ENCODE results near the gene FILIP1. TPM values are rescaled to one million over a fixed set of nuclear protein-coding genes. Genes with fewer than 3 reads are reported as not detected.

Gene FILIP1, protein sequence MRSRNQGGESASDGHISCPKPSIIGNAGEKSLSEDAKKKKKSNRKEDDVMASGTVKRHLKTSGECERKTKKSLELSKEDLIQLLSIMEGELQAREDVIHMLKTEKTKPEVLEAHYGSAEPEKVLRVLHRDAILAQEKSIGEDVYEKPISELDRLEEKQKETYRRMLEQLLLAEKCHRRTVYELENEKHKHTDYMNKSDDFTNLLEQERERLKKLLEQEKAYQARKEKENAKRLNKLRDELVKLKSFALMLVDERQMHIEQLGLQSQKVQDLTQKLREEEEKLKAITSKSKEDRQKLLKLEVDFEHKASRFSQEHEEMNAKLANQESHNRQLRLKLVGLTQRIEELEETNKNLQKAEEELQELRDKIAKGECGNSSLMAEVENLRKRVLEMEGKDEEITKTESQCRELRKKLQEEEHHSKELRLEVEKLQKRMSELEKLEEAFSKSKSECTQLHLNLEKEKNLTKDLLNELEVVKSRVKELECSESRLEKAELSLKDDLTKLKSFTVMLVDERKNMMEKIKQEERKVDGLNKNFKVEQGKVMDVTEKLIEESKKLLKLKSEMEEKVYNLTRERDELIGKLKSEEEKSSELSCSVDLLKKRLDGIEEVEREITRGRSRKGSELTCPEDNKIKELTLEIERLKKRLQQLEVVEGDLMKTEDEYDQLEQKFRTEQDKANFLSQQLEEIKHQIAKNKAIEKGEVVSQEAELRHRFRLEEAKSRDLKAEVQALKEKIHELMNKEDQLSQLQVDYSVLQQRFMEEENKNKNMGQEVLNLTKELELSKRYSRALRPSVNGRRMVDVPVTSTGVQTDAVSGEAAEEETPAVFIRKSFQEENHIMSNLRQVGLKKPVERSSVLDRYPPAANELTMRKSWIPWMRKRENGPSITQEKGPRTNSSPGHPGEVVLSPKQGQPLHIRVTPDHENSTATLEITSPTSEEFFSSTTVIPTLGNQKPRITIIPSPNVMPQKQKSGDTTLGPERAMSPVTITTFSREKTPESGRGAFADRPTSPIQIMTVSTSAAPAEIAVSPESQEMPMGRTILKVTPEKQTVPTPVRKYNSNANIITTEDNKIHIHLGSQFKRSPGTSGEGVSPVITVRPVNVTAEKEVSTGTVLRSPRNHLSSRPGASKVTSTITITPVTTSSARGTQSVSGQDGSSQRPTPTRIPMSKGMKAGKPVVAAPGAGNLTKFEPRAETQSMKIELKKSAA (N-terminal part only)
- polyA plus RNA-seq = not detected

DNA sequence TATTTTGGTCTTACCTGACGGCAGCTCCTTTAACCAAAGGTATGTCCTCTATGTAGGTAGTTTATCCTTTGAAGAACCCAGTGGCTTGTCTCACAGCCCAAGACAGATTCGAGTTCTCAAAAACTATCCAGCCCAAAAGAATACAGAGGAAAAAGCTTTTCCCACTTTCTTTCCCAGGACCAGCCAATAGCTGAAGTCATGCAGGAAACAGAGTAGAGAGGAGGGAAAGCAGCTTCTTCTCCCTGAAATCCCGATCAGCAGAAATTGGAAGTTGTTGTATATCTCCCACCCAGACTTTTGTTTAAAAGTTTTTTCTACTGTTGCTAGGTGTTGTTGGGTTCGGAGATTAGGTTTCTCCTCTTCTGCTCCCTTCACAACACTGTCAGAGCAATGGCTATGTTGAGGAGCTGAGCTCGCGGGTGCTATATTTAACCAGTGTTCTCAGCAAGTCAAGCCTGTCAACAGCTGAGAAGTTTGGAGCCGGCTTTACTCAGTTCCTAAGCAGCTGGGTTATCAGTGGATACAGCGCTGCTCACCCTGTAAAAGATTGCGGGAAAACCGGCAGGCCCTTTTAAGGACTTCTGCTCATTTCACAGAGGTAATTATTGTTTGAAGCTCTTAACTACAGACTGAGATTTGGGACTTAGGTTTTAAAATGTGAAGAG is at the start of gene FILIP1:
FILIP1 (minus strand) TSS at position 401 of the 665 bp plus-strand sequence. CDS start 78,828 bp downstream, outside the sequence.
- peaks cover 15% of the 10 kb centered on the region for H3K27me3 Mint-ChIP-seq
- no peak within 1 kb of the TSS for H3K27ac Mint-ChIP-seq
- no peak within 1 kb of the TSS for H3K4me3 Mint-ChIP-seq
- no peaks in the 10 kb centered on the region for H3K36me3 Mint-ChIP-seq
- H3K4me1 Mint-ChIP-seq = peaks cover 4 to 6% (median 6%) of the 10 kb centered on the region in 3 donors
- H3K9me3 Mint-ChIP-seq = peaks cover 0 to 1% (median 0%) of the 10 kb centered on the region in 3 donors

- Mint-ChIP-seq H3K36me3 (no peaks in the 10 kb centered on the region), H3K27me3 (peaks cover 5% of the 10 kb centered on the region), H3K9me3 (peaks cover 0 to 2% (median 0%) of the 10 kb centered on the region in 3 donors), H3K4me1 (no peaks in the 10 kb centered on the region), H3K4me3 (no peak overlapping the region), H3K27ac (no peak overlapping the region)
Measured at GRCh38 chr6:75543311-75543710, 49.7 kb upstream of the FILIP1 start.

DNA sequence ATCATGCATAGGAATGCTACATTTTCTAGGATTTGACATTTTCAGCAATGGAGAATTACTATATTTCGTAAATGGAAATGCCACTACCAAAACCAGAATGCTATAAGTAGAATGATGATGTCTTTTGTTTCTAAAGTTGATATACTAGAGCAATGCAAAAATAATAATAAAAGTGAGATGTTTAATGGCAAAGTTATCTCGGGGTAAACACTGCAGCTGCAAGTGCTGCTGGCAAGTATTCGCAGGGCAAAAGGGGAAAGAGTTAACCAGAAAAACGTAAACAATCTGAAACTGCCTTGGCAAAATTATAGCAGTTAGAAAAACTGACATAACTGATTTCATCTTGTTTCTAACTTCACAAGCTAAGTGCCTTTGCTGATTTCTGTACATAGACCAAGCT is 45.5 kb upstream of the FILIP1 start:
- Mint-ChIP-seq H3K27ac (no peak overlapping the region), H3K9me3 (peaks cover 0 to 2% (median 0%) of the 10 kb centered on the region in 3 donors), H3K36me3 (no peaks in the 10 kb centered on the region), H3K4me3 (no peak overlapping the region), H3K27me3 (peaks cover 7% of the 10 kb centered on the region), H3K4me1 (no peaks in the 10 kb centered on the region)

DNA sequence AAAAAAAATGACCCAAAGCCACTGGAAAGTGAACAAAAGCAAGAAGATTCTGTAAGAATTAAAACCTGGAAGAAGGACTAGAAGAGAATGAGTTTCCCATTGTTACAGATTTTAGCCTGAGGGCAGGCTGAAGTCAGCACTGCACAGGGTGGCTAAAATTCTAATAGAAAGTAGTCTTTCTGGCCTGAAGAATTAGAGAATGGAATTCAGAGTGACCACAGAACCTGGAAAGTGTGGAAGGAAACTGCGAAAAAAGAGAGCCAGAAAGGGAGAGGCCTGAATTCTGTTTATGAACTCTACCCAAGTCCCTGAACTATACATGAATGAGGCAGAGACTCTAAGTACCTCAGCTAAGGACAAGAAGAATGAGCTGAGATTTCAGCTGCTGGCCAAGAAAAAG is 38.9 kb upstream of the FILIP1 start:
- Mint-ChIP-seq H3K36me3 (peaks cover 1% of the 10 kb centered on the region), H3K4me3 (no peak overlapping the region), H3K27me3 (peaks cover 9% of the 10 kb centered on the region), H3K4me1 (no peaks in the 10 kb centered on the region), H3K27ac (no peak overlapping the region), H3K9me3 (no peaks in the 10 kb centered on the region)

GRCh38 chr6:75531174-75531573 is 37.6 kb upstream of the FILIP1 start:
- Mint-ChIP-seq H3K4me3 (no peak overlapping the region), H3K9me3 (no peaks in the 10 kb centered on the region), H3K27ac (no peak overlapping the region), H3K4me1 (no peaks in the 10 kb centered on the region), H3K36me3 (peaks cover 1% of the 10 kb centered on the region), H3K27me3 (peaks cover 7% of the 10 kb centered on the region)

DNA sequence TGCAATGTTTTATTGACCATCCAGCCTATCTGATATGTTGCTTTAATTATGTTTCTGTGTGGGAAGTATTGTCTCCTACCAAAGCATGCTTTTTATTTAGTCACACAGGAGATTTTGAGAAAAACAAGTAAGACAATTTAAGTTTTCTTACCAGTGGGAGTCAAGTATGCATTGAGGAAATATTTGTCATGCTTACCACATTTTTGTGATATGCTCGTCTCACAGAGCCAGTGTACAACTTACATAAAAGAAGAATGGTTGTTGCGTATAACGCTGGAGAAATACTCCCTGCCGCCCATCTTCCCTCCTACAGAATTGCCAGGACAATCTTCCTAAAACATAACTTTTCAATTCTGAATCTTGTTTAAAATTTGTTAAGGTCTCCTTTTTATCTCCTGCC is 37.1 kb upstream of the FILIP1 start:
- peaks cover 7% of the 10 kb centered on the region for H3K27me3 Mint-ChIP-seq

DNA sequence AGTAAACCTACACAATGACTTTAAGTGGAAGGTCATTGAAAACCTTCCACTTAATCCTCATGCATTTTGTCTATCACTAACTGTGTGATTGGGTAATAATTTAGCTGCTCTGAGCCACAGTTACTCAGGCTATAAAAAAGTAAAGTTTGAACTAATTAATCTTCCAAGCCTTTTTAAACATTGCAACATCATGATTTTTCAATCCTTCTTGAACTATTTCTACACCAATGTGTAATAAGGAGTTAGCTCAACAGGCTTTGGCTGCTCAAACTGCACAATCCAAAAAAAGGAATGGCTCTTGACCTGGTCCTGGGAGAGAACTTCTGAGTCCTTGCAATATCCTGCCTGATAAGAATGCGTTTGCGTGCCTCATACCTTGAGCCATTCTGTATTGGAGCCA is 34.8 kb upstream of the FILIP1 start:
- Mint-ChIP-seq H3K36me3 (peaks cover 1% of the 10 kb centered on the region), H3K4me3 (no peak overlapping the region), H3K27ac (no peak overlapping the region), H3K9me3 (no peaks in the 10 kb centered on the region), H3K27me3 (peaks cover 15% of the 10 kb centered on the region), H3K4me1 (no peaks in the 10 kb centered on the region)

More for the DNA sequence above, 37.1 kb upstream of the FILIP1 start:
- Mint-ChIP-seq H3K27ac (no peak overlapping the region), H3K4me3 (no peak overlapping the region), H3K4me1 (no peaks in the 10 kb centered on the region), H3K9me3 (no peaks in the 10 kb centered on the region), H3K36me3 (peaks cover 1% of the 10 kb centered on the region)

DNA sequence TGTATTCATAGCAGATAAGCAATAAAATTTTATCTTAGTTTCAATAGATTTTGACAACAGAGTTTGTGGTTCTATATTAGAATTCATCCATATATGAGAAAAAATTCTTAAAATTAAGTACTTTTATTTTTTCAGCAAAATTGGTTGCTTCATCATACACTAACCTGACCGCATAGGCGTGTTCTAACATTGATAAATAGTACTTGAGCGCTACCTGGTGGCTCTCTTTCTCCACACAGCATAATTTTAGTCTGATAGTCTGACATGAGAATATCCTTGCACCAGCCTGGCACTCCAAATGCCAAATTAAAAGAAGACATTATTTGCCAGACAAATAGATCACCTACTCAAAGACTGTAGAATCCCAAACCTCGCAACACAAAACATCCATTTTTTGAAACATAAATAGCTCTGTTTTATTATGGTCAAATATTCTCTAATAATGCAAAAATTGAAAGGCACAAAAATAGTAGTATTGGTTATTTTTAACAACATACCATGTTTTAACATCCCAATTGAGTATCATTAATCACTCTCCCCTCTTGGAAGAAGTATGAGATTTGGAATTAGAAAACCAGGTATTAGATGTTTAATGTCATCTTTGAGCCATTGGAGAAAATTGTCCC is 33.0 kb upstream of the FILIP1 start:
- Mint-ChIP-seq H3K36me3 (peaks cover 1% of the 10 kb centered on the region), H3K27me3 (peaks cover 13% of the 10 kb centered on the region), H3K27ac (no peak overlapping the region), H3K9me3 (no peaks in the 10 kb centered on the region), H3K4me1 (no peaks in the 10 kb centered on the region), H3K4me3 (no peak overlapping the region)

GRCh38 chr6:75525682-75526081 is 32.1 kb upstream of the FILIP1 start:
- H3K9me3 Mint-ChIP-seq = no peaks in the 10 kb centered on the region
- H3K36me3 Mint-ChIP-seq = no peaks in the 10 kb centered on the region
- no peak overlapping the region for H3K27ac Mint-ChIP-seq
- no peak overlapping the region for H3K4me3 Mint-ChIP-seq
- no peaks in the 10 kb centered on the region for H3K4me1 Mint-ChIP-seq
- H3K27me3 Mint-ChIP-seq = peaks cover 11% of the 10 kb centered on the region

DNA sequence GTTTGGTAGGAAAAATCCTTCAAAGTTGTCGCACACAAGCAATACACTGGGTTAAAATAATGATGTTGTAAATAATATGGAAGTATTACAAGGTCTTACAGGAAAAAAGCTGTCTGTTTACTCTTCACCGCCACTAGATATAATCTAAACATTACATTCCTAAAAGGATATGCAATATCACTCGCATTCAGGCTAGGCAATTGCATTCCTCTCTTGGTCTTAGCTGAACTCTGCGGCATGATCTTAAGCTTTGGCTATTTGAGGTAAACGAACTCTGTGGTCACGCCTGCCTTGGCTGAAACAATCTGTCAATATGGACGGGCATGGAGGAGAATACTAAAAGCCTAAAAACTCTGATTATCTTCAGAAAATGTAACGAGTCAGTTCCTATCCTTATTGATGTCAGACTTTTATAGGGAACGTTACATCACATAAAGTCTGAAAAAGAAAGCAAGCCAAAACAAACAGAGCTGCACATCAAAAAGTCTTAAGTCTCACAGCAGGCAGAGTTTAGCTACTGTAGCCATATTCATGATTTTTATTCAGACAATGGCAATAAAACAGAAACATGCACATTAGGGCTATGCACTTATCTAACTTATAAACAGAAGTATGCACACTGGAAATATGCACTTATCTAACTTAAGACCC is 30.8 kb upstream of the FILIP1 start:
- no peaks in the 10 kb centered on the region for H3K36me3 Mint-ChIP-seq
- H3K9me3 Mint-ChIP-seq = no peaks in the 10 kb centered on the region
- no peak overlapping the region for H3K4me3 Mint-ChIP-seq
- H3K4me1 Mint-ChIP-seq = no peaks in the 10 kb centered on the region
- H3K27ac Mint-ChIP-seq = no peak overlapping the region
- peaks cover 11% of the 10 kb centered on the region for H3K27me3 Mint-ChIP-seq

DNA sequence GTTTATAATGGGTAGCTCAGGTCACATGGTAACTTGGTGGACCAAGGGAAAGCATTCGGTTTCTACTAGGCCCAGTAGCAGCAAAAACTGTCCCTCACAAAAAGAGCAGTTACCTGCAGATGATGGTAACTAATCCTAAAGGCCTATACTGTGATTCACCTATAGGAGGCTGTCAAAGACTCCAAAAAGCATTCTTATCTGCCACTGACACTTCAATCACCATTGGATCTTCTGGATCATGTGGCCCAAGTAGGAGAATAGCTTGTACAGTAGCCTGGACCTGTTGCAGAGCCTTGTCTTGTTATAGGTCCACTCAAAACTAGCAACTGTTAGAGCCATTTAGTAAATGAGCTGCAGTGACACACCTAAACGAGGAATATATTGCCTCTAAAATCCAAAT is 23.2 kb upstream of the FILIP1 start:
- Mint-ChIP-seq H3K27me3 (no peaks in the 10 kb centered on the region), H3K4me3 (no peak overlapping the region), H3K4me1 (no peaks in the 10 kb centered on the region), H3K27ac (no peak overlapping the region), H3K9me3 (no peaks in the 10 kb centered on the region), H3K36me3 (no peaks in the 10 kb centered on the region)

DNA sequence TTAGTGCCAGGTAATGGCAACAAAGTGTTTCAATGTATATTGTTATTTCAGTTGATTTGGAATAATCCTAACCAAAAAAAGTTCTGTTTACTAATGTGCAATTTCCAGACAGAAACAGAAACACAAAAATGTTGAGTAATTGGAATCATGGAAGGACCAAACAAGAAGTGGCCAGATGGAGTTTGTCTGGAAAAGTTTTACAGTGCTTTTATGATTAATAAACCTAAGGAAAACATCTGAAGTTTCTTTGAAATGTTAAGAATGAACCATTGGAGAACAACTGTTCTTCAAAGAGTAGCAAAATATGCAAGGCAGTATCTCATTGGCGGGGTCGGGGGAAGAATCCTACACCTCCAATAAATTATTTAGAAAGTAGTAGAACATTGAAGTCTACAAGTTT is 19.0 kb upstream of the FILIP1 start:
- H3K36me3 Mint-ChIP-seq = no peaks in the 10 kb centered on the region
- H3K4me3 Mint-ChIP-seq = no peak overlapping the region
- no peak overlapping the region for H3K27ac Mint-ChIP-seq
- H3K27me3 Mint-ChIP-seq = no peaks in the 10 kb centered on the region
- no peaks in the 10 kb centered on the region for H3K4me1 Mint-ChIP-seq
- peaks cover 0 to 5% (median 4%) of the 10 kb centered on the region in 3 donors for H3K9me3 Mint-ChIP-seq

GRCh38 chr6:75505424-75505823 is 11.8 kb upstream of the FILIP1 start:
- Mint-ChIP-seq H3K4me1 (peaks cover 0 to 4% (median 0%) of the 10 kb centered on the region in 3 donors), H3K36me3 (no peaks in the 10 kb centered on the region), H3K9me3 (peaks cover 0 to 7% (median 5%) of the 10 kb centered on the region in 3 donors), H3K27ac (no peak overlapping the region), H3K27me3 (peaks cover 6% of the 10 kb centered on the region), H3K4me3 (no peak overlapping the region)
